ENCODE results near the gene NUB1.

NUB1 gene

DNA sequence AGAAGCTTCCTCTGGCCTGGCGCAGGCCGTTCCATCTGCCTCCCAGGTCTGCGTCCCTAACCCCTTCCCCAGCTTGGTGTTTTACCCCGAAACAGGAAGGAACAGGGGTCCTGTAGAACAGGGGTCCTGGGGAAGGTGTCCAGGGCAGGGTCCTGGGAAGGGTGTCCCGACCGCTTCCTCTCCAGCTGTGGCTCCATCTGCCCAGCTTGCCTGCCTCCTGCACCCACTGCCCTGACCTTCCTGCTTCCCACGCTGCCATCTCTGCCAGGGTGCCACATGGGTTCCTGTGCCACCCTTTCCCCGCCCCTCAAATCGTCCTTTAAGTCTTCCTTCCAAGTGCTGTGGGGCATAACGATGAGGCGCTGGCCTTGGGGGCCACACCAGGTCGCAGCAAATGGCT is 35.8 kb downstream of the NUB1 start:
- DNase-seq (ENCODE audit: insufficient read length, low spot score), result no peak
- no peak for FAIRE-seq
- TF ChIP-seq, protein P1, sequence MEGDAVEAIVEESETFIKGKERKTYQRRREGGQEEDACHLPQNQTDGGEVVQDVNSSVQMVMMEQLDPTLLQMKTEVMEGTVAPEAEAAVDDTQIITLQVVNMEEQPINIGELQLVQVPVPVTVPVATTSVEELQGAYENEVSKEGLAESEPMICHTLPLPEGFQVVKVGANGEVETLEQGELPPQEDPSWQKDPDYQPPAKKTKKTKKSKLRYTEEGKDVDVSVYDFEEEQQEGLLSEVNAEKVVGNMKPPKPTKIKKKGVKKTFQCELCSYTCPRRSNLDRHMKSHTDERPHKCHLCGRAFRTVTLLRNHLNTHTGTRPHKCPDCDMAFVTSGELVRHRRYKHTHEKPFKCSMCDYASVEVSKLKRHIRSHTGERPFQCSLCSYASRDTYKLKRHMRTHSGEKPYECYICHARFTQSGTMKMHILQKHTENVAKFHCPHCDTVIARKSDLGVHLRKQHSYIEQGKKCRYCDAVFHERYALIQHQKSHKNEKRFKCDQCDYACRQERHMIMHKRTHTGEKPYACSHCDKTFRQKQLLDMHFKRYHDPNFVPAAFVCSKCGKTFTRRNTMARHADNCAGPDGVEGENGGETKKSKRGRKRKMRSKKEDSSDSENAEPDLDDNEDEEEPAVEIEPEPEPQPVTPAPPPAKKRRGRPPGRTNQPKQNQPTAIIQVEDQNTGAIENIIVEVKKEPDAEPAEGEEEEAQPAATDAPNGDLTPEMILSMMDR (IDR thresholded peaks at IDR 0.05; ENCODE audit: insufficient read depth, missing control alignments), result no peak

DNA sequence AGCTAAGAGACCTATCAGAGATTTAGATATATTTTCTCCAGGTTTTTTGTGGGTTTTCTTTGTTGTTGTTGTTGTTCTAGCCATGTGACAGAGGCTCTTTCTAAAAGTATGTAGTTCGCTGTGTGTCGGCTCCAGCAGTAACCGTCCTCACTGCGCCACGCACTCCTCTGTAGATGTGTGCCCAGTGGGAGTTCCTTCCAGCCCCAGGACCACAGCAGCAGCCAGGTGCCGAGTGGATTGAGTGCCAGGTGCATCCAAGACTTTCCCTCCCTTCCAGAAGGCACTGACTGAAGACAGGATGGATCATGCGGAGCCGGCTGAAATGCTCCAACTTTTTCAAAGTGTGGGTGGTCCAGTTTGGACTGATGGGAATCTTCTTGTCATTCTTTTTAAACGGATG is 36.4 kb downstream of the NUB1 start:
- TF ChIP-seq, protein P1 (IDR thresholded peaks at IDR 0.05; ENCODE audit: insufficient read depth, missing control alignments), result no peak
- FAIRE-seq (no peak), DNase-seq (ENCODE audit: insufficient read length, low spot score) (no peak)

GRCh38 chr7:151378496-151379192 is 37.0 kb downstream of the NUB1 start:
- TF ChIP-seq, protein P1 (IDR thresholded peaks at IDR 0.05; ENCODE audit: insufficient read depth, missing control alignments), result no peak
- FAIRE-seq, result no peak
- no peak for DNase-seq (ENCODE audit: insufficient read length, low spot score)

DNA sequence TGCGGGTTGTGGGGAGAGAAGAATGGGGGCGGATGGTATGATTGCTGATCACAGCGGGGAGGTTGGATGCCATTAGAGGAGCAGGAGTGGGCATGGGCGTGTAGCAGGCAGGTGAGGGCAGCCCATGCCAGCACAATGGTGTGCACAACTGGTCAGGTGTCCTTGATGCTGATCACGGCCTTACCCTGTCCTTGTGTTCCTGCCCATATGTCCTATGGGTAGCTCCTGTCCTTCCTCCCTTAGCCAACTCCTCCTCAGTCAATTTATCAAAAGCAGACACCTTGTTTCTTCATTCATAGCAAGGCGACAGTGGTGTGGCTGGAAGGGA is 37.5 kb downstream of the NUB1 start:
- TF ChIP-seq, protein P1 (IDR thresholded peaks at IDR 0.05; ENCODE audit: insufficient read depth, missing control alignments), result no peak
- FAIRE-seq, result no peak
- DNase-seq (ENCODE audit: insufficient read length, low spot score), result peak; percentile 13

DNA sequence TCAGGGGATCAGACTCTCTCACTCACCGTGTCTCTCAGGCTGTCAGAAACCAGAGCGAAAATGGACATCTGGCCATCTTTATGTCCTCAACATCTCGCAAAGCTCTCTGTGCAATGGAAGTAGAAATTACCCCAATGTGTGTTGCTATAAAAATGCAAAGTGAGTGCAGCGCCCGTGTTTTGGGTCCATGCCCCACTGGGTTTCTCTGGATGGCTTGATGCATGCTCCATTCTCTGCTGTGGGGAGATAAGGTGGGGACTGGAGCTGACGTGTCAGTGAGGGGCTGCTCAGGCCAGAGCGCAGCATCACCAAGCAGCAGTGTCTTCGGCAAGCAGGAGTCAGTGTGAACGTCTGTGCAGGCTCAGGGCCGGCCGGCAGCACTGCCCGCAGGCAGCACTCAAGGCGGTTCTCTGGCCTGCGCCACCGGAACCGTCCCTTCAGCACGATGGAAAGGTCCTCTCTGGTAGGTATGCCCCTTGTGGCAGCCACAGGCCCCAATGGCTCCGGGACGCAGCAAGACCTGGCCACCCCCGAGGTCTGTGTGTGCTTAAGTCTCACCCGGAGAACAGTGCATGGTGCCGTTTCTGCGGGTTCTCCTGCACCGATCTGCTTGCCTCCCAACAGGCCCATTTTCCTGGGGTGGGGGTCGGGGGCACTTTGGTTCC is 38.1 kb downstream of the NUB1 start:
- FAIRE-seq (no peak), DNase-seq (ENCODE audit: insufficient read length, low spot score) (peak; percentile 15)
- TF ChIP-seq, protein P1 (IDR thresholded peaks at IDR 0.05; ENCODE audit: insufficient read depth, missing control alignments), result no peak

DNA sequence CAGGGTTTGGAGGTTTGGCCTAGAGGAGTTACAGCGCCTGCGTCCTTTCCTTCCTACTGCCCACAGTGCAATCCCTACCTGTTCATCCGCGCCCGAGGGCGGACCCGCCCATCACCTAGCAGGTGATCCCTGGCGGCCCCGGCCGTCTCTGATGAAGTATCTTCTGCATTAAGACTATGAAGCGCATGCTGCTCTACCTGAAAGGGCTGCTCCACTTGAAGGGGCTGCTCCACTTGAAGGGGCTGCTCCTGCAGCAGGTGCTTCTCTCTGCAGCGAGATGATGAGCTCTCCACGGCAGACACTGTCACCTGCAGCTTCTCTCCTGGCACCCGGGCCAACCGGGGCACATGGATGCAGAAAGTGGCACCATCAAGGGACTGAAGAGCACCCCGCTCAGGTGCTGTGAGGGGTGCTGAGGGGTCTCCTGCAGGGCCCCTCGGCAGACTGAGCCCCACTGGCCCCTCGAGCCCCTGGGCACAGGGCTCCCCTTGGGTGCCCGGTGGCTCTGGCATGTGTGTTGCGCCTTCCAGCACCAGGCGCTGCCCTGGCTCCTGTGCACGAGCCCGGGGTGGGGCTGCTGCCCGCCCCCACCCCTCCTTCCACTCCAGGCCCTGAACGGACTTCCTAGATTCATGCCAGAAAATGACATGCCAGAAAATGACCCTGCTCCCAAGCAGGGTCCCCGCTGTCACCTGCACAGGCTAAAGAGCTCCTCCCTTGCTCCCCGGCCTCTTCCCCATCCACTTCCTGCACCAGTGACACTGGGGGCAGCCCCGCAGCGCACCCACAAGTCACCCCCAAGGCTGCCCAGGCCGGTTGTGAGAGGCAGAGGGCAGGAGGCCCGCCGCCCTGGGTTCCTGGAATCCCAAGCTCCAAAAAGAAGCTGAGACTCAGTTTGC is 38.8 kb downstream of the NUB1 start:
- FAIRE-seq (no peak), DNase-seq (ENCODE audit: insufficient read length, low spot score) (peak; percentile 16)
- TF ChIP-seq, protein P1 (IDR thresholded peaks at IDR 0.05; ENCODE audit: insufficient read depth, missing control alignments), result no peak

Data from D721Med (cell line).